ENCODE data around the gene KIF26B.

DNA sequence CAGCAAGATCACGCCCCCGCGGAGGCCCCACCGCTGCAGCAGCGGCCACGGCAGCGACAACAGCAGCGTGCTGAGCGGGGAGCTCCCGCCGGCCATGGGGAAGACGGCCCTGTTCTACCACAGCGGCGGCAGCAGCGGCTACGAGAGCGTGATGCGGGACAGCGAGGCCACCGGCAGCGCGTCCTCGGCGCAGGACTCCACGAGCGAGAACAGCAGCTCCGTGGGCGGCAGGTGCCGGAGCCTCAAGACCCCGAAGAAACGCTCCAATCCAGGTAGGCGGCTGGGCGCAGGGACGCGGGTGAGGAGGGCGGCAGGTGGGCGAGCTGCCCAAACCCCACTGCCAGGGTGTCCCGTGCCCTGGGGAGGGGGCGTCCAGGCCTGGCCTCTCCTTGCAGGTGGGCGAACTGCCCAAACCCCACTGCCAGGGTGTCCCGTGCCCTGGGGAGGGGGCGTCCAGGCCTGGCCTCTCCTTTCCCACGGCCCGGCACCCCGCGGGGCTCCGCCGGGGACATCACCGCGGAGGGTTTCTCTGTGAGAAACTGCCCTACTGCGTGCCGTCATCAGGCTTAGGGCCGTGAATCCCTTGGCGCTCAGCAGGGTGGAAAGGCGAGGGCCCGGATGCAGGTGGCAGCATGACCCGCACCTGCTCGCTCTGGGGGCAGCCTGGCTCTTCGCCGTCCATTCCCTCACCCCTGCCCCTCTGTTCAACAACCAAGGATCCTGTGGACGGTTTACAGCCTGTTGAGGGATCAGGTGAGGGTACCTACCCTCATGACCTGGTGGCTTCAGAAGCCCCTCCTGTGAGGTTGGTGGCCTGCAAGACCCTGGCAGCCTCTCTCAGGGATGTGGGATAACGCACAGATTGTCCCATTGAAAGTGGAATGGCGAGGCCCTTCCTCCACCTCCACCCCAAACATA is 534.0 kb downstream of the KIF26B start:
- TF ChIP-seq, protein P1, sequence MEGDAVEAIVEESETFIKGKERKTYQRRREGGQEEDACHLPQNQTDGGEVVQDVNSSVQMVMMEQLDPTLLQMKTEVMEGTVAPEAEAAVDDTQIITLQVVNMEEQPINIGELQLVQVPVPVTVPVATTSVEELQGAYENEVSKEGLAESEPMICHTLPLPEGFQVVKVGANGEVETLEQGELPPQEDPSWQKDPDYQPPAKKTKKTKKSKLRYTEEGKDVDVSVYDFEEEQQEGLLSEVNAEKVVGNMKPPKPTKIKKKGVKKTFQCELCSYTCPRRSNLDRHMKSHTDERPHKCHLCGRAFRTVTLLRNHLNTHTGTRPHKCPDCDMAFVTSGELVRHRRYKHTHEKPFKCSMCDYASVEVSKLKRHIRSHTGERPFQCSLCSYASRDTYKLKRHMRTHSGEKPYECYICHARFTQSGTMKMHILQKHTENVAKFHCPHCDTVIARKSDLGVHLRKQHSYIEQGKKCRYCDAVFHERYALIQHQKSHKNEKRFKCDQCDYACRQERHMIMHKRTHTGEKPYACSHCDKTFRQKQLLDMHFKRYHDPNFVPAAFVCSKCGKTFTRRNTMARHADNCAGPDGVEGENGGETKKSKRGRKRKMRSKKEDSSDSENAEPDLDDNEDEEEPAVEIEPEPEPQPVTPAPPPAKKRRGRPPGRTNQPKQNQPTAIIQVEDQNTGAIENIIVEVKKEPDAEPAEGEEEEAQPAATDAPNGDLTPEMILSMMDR (IDR thresholded peaks at IDR 0.05), result no peak
- no peak for TF ChIP-seq POLR2A (IDR thresholded peaks at IDR 0.05)

All from body of pancreas (tissue), 4 donors.